Hair follicular keratinocyte (primary cell): Measurements from ENCODE around the gene QRICH1. TPM values are rescaled to one million over a fixed set of nuclear protein-coding genes. Genes with fewer than 3 reads are reported as not detected.

ENCODE experiments used
- total RNA-seq: library from RNA; depleted of rRNA; stranded (reverse); fragments of >200 nt; gene quantifications from 2 replicates; pipeline ENCODE4 v1.2.3, GENCODE V29; 2015

The QRICH1 gene, protein sequence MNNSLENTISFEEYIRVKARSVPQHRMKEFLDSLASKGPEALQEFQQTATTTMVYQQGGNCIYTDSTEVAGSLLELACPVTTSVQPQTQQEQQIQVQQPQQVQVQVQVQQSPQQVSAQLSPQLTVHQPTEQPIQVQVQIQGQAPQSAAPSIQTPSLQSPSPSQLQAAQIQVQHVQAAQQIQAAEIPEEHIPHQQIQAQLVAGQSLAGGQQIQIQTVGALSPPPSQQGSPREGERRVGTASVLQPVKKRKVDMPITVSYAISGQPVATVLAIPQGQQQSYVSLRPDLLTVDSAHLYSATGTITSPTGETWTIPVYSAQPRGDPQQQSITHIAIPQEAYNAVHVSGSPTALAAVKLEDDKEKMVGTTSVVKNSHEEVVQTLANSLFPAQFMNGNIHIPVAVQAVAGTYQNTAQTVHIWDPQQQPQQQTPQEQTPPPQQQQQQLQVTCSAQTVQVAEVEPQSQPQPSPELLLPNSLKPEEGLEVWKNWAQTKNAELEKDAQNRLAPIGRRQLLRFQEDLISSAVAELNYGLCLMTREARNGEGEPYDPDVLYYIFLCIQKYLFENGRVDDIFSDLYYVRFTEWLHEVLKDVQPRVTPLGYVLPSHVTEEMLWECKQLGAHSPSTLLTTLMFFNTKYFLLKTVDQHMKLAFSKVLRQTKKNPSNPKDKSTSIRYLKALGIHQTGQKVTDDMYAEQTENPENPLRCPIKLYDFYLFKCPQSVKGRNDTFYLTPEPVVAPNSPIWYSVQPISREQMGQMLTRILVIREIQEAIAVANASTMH
- total RNA-seq: 53.3 and 54.4 TPM in 2 replicates

DNA sequence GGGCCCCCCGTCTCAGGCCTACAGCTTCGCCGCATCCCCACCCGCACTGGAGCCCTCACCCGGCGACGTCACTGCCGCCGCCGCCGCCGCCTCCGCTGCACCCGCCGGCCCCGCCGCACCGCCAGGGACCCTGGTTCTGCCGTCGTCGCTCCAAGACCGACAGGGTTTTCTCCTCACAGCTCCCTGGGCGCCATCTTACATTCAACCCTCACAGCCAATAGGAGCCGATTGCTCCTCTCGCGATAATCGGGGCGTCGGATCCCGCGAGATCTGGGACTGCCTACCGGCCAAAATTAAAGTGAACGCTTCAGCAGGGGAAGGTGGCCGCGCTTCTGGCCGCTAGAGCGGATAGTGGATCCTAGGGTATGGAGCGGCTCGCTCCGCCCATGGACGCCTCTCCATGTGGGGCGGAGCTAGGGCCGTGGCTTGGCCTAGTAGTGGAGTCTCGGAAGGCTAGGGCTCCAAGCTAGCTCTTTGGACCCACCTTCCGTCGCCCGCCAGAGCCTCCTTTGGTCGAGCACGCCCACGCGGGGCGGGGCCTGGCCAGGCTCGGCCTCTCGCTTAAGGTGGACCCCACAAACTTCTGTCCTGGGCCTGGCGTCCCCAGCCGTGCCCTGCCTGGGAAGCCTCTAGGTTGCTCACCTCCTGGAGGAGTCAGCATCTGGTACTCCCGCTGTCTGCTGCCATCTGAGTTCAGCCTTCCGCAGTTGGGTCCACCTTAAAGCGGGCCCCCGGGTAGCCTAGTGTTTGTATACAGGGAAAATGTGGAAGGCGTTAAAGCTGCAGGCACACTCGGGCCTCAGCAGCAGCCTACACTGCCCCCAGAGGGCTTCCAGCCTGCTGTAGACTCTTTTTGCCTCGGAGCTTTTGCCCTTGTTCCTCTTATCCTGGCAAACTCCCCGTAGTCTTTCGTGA, at the start of gene QRICH1:
QRICH1 (minus strand) TSS at position 219 of the 915 bp plus-strand sequence. CDS start 17,054 bp downstream, outside the sequence.

DNA sequence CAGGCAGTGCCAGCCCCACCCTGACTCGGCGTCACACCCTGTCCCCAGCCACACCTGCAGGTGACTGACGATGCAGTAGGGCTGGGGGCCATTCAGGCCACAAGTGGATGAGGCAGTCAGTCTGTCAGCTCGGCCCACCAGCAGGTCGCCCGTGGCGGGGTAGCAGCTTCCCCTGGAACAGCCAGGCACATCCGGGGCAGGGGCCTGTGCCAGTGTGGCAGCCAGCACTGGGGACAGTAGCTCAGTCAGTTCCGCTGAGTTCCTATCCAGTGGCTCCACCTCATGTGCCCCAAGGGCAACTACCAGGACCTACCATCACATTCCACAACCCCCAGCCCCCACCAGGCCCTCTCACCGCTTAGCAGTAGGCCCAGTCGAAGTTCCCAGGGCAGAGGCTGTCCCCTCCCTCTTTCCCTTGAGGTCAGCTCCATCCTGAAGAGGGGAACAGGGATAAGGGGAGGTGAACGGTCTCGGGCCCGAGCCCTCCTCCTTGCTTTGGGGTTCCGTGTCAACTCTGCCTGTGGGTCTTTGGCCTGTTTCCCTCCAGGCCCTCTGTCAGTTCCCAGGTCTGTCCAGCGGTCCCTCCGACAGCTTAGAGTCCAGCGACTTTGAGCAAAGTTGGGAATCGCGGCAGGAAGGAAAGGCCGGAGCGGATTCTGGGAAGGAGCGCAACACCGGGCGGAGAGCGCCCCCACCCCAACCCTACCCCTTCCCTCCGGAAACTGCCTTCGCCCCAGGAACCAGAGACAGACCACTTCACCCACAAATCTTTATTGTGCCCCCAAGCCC, 38.8 kb upstream of the QRICH1 start, which contains the start of gene LAMB2:
LAMB2 (minus strand) TSS at position 614 of the 789 bp plus-strand sequence; CDS start at position 431, 183 bp downstream.

GRCh38 chr3:49120438-49121131, 26.7 kb upstream of the QRICH1 start, which contains the start of gene USP19:
Gene USP19 (minus strand): TSS chr3:49120823. CDS start chr3:49119145, 1,678 bp downstream.

GRCh38 chr3:49104427-49105291, 10.8 kb upstream of the QRICH1 start, which contains the start of gene QARS1:
Gene QARS1 (minus strand): TSS chr3:49104757. CDS start chr3:49104733, 24 bp downstream.

DNA sequence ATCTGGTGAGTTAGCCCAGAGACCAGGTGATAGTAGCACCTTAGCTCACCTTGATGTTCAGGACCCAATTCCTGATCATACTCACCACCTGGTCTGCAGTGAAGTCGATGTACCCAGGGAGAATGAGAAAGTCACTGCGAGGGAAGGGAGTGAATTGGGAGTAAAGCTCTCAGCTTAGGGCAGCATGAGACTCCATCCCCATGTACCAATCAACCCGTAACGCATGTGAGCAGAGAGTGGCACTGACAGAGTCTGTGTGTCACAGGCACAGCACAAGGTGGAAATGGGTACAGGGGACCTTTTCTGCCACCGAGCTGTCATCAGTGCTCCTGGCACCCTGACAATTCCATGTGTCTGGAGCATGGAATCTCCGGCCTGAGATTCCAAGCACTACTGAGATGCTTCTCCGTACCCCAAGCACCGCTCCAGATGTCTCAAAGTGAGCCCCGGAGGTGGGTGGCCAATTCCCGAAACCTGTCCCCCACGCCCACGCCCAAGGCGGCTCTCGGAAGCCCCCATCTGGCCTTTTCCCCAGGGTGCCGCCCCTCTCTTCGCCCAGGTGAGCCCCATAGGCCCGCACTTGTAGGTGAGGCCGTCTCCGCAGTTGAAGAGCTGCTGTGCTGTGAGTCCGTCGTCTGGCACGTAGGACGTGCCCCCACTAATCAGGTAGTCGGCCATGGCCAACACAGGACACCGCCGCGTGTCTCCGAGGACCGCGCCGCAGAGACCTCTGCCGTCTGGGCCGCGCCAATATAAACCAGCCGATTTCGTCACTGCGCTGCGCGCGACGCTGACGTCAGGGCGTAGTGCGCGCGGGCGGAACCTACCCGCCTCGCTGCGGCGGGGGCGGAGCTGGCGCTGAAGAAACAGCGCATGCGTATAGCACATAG, 65.0 kb downstream of the QRICH1 start, which contains the start of gene IMPDH2:
IMPDH2 (minus strand) TSS at position 726 of the 890 bp plus-strand sequence; CDS start at position 678, 48 bp downstream.

DNA sequence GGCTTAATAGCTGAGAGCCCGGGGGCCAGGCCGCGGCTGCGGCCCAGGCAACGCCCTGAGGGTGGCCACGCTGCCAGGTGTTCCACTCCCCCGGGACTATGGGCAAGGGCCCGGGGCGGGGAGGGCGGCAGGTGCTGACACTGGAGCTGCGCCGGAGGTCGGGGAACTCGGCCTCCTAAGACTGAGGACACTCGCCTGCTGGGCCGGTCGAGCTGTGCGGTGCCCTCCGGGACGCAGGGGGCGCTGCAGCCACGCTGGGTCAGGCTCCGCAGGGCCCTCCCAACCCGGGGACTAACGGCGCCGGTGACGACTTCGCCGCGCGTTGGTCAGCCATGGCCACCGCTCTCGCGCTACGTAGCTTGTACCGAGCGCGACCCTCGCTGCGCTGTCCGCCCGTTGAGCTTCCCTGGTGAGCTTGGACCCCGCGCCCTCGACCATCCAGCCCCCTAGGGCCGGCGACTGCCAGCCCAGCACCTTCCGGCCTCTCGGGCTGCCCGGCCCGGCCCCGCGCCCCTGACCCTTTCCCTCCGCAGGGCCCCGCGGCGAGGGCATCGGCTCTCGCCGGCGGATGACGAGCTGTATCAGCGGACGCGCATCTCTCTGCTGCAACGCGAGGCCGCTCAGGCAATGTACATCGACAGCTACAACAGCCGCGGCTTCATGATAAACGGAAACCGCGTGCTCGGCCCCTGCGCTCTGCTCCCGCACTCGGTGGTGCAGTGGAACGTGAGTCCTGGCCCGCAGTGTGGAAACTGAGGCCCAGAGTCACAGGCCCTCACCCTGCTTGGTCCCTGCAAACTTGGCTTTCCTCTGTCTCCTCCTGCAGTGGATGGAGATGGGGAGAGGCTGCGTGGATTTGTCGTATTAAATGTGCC, 71.8 kb downstream of the QRICH1 start, which contains the start of gene NDUFAF3:
NDUFAF3 (plus strand) TSS at position 309 of the 875 bp plus-strand sequence; CDS start at position 333, 24 bp downstream.

DNA sequence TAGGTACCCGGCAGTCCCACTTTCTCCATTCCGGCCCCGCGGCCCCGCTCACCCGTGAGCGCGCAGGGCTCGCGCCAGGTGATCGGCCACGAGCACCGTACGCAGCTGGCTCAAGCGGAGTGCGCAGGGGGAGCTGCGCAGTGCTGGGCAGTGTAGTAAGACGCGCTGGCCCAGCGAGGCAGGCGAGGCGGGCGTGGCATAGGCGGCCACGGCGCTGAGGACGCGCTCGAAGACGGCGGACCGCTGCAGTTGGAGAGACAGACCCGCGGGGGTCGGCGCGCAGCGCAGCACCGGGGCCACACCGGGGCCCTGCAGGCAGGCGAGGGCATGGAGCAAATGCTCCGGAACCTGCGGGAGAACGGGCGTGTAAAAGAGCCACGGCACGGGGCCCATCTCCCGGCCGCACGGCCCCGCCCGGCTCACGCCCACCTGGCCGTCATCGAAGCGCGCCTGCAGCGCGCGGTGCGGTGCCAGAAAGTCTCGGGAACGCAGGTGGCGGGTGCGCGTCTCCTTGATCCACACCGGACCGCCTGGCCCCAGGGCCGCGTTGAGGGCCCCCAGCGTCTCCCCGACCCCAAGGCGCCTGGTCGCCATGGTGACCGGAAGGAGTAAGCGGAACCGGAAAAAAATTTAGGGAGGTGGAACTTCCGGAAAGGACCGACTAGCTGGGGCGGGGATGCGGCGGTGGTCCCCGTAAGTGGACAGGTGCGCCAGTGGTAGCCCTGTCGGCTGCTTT, 75.7 kb downstream of the QRICH1 start, which contains the start of gene DALRD3:
DALRD3 (minus strand) TSS at position 610 of the 736 bp plus-strand sequence; CDS start at position 594, 16 bp downstream.

DNA sequence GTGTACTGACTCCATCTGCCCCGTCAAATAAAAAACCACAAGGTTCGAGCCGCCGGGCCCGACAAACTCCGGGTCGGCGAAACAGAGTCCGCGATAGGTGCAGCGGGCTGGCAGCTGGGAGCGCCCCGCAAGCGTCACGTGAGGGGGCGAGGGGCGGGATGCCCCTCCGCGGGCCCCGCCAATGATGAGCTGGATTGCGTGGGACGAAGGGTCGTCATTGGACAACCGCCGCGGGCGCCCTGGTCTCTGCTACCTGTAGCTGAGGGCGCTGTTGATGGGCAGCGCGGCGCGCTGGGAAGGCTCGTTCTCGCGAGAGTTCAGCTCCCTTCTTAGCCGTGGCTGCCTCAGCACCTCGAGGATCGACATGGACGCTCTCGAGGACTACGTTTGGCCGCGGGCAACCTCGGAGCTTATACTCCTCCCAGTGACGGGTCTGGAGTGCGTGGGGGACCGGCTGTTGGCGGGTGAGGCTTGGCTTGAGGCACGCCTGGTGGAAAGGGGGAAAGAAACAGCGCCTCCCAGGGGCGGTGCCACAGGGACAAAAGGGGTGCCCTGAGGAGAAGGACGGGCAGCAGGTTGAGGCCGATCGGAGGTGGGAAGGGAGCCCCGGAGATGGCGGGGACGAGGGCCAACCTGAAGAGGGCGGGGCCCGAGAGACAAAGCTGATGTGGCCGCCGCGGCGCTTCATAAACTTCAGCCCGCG, 86.7 kb downstream of the QRICH1 start, which contains the start of gene WDR6:
WDR6 (plus strand) TSS at position 324 of the 703 bp plus-strand sequence; CDS start at position 365, 41 bp downstream.

GRCh38 chr3:48989796-48990635, 103.9 kb downstream of the QRICH1 start, which contains the start of gene P4HTM:
Gene P4HTM (plus strand): TSS chr3:48990241. CDS start chr3:48990257, 16 bp downstream.

Other genes starting within 250 kb of the QRICH1 start
- gene PRKAR2A, start 246.2 kb downstream of the QRICH1 start, total RNA-seq: 26.9 and 29.5 TPM in 2 replicates
- 8.1 and 15.5 TPM in 2 replicates for gene SLC25A20, start 195.2 kb downstream of the QRICH1 start, total RNA-seq
- 51.1 and 69.0 TPM in 2 replicates for gene ARIH2, start 175.2 kb downstream of the QRICH1 start, total RNA-seq
- 2.2 and 3.5 TPM in 2 replicates for gene P4HTM, start 103.8 kb downstream of the QRICH1 start, total RNA-seq
- gene WDR6, start 86.7 kb downstream of the QRICH1 start, total RNA-seq: 43.7 and 44.7 TPM in 2 replicates
- gene DALRD3, start 75.5 kb downstream of the QRICH1 start, total RNA-seq: 67.4 and 78.1 TPM in 2 replicates
- gene NDUFAF3, start 72.0 kb downstream of the QRICH1 start, total RNA-seq: 163 and 199 TPM in 2 replicates
- gene IMPDH2, start 64.7 kb downstream of the QRICH1 start, total RNA-seq: 254 and 314 TPM in 2 replicates
- 203 and 241 TPM in 2 replicates for gene QARS1, start 10.7 kb upstream of the QRICH1 start, total RNA-seq
- 35.6 and 39.5 TPM in 2 replicates for gene USP19, start 26.8 kb upstream of the QRICH1 start, total RNA-seq
- gene LAMB2, start 39.0 kb upstream of the QRICH1 start, total RNA-seq: 119 and 120 TPM in 2 replicates
- gene CCDC71, start 72.3 kb upstream of the QRICH1 start, total RNA-seq: 29.8 and 47.6 TPM in 2 replicates
- 20.1 and 28.8 TPM in 2 replicates for gene KLHDC8B, start 77.5 kb upstream of the QRICH1 start, total RNA-seq
- gene C3orf62, start 183.2 kb upstream of the QRICH1 start, total RNA-seq: 0.70 and 1.0 TPM in 2 replicates
- gene USP4, start 246.0 kb upstream of the QRICH1 start, total RNA-seq: 8.3 and 10.0 TPM in 2 replicates